ENCODE measurements around the gene SUSD5.

GRCh38 chr3:33141006-33141405 lies 77.6 kb downstream of the SUSD5 start:
- no peak for TF ChIP-seq POLR2A (IDR thresholded peaks at IDR 0.05)
- TF ChIP-seq, protein P1, sequence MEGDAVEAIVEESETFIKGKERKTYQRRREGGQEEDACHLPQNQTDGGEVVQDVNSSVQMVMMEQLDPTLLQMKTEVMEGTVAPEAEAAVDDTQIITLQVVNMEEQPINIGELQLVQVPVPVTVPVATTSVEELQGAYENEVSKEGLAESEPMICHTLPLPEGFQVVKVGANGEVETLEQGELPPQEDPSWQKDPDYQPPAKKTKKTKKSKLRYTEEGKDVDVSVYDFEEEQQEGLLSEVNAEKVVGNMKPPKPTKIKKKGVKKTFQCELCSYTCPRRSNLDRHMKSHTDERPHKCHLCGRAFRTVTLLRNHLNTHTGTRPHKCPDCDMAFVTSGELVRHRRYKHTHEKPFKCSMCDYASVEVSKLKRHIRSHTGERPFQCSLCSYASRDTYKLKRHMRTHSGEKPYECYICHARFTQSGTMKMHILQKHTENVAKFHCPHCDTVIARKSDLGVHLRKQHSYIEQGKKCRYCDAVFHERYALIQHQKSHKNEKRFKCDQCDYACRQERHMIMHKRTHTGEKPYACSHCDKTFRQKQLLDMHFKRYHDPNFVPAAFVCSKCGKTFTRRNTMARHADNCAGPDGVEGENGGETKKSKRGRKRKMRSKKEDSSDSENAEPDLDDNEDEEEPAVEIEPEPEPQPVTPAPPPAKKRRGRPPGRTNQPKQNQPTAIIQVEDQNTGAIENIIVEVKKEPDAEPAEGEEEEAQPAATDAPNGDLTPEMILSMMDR (IDR thresholded peaks at IDR 0.05): no peak

Data from adrenal gland (tissue), 5 donors.